Cardiac muscle cell (in vitro differentiated cells and primary cell): ENCODE measurements around the gene CARMIL1. TPM values are rescaled to one million over a fixed set of nuclear protein-coding genes. Genes with fewer than 3 reads are reported as not detected.

Experiments
- DNase-seq, 2 donors: peaks; one replicate each; pipeline versions ENCODE4 v3.0.0 to v3.0.0-alpha.2; 2010 to 2017; ENCODE audit warnings: low read depth in 1 of 2, low spot score in 1 of 2
- H3K27ac ChIP-seq: fragments of 200-600 bp; sonication (generic); 2 replicates; pipeline ENCODE4 v1.5.1; 2016
- H3K27me3 ChIP-seq: fragments of 200-600 bp; sonication (generic); 2 replicates; pipeline ENCODE4 v1.6.0; 2016; ENCODE audit warnings: control low read depth
- H3K36me3 ChIP-seq: fragments of 200-600 bp; sonication (generic); 2 replicates; pipeline ENCODE4 v1.5.1; 2016; ENCODE audit warnings: control low read depth
- H3K4me1 ChIP-seq: fragments of 200-600 bp; sonication (generic); 2 replicates; pipeline ENCODE4 v1.8.1; 2017; ENCODE audit warnings: low read depth, mild to moderate bottlenecking, mixed run types
- H3K4me3 ChIP-seq: fragments of 200-600 bp; sonication (generic); 2 replicates; pipeline ENCODE4 v1.5.1; 2016; ENCODE audit warnings: mild to moderate bottlenecking
- H3K9me3 ChIP-seq: fragments of 200-600 bp; sonication (generic); 2 replicates; pipeline ENCODE4 v1.5.1; 2017; ENCODE audit warnings: low read depth, mild to moderate bottlenecking, control low read depth
- polyA plus RNA-seq: library from polyadenylated mRNA; unstranded; fragments of >200 nt; fragmentation: Nextera tagmentation; extraction: Ambion mirVana; gene quantifications from 2 replicates; pipeline ENCODE4 v1.2.1, GENCODE V29; 2016
- total RNA-seq: library from RNA; depleted of rRNA; stranded (reverse); fragments of >200 nt; gene quantifications from 2 replicates; pipeline ENCODE4 v1.2.3, GENCODE V29; 2016
- TF ChIP-seq, protein P1 (sequence below): IDR thresholded peaks from 2 replicates; pipeline ENCODE4 v1.5.1; 2012; ENCODE audit warnings: low read depth, mild to moderate bottlenecking, low read length

Gene CARMIL1
- total and polyA plus RNA-seq, 2 experiments from 2014 or later, result 15.7 to 63.6 TPM

DNA sequence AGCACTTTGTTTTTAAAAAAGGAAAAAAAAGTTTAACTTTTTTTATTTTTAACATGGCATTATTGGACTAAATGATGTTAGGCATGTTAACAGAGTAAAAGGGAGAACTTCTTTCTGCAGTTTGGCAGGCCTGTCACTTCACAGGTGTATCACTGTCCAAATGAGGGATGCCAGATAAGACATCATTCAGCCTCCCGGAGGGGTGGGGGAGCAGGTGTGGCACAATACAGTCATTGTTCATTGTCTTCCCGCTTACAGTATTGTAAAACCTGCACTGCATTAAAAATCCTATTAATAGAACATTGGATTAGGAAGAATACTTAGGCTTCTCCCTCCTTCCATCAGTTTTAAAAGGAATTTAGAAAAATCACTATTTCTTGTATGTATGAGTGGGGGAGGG is 80.7 kb downstream of the CARMIL1 start:
- Histone ChIP-seq H3K27me3 (no peaks in the 10 kb centered on the region), H3K36me3 (no peaks in the 10 kb centered on the region), H3K9me3 (no peaks in the 10 kb centered on the region), H3K4me3 (no peak overlapping the region), H3K4me1 (peaks cover 36% of the 10 kb centered on the region), H3K27ac (peak overlapping the region; percentile 85)
- no peak for DNase-seq
- TF ChIP-seq, protein P1, sequence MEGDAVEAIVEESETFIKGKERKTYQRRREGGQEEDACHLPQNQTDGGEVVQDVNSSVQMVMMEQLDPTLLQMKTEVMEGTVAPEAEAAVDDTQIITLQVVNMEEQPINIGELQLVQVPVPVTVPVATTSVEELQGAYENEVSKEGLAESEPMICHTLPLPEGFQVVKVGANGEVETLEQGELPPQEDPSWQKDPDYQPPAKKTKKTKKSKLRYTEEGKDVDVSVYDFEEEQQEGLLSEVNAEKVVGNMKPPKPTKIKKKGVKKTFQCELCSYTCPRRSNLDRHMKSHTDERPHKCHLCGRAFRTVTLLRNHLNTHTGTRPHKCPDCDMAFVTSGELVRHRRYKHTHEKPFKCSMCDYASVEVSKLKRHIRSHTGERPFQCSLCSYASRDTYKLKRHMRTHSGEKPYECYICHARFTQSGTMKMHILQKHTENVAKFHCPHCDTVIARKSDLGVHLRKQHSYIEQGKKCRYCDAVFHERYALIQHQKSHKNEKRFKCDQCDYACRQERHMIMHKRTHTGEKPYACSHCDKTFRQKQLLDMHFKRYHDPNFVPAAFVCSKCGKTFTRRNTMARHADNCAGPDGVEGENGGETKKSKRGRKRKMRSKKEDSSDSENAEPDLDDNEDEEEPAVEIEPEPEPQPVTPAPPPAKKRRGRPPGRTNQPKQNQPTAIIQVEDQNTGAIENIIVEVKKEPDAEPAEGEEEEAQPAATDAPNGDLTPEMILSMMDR, result no peak

- H3K4me3 ChIP-seq, result no peak overlapping the region
- TF ChIP-seq, protein P1, result no peak
- peaks cover 36% of the 10 kb centered on the region for H3K4me1 ChIP-seq
- DNase-seq, result peak in 1 of 2 donors; percentile 75
- no peaks in the 10 kb centered on the region for H3K27me3 ChIP-seq
- H3K9me3 ChIP-seq, result no peaks in the 10 kb centered on the region
- H3K36me3 ChIP-seq, result no peaks in the 10 kb centered on the region
- H3K27ac ChIP-seq, result no peak overlapping the region
Measured at GRCh38 chr6:25360621-25361020, 81.4 kb downstream of the CARMIL1 start.

DNA sequence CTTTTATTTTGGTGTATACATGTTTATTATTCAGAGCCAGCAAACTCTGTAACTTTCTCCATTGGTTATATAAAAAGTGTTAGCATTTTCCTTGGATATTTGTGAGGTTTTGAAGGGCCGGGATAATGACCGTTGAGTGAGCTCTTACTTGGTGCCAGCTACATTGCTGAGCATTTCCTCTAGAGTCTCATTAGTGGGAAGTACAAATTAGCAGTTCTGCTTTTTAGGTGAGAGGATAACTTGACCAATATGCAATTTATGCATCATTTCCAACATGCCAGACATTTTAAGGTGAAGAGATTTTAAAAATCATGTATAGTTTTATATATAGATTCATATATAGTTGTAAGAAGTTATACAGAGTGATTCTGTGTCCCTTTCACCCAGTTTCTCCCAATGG is 84.3 kb downstream of the CARMIL1 start:
- no peaks in the 10 kb centered on the region for H3K36me3 ChIP-seq
- TF ChIP-seq, protein P1, result no peak
- H3K4me1 ChIP-seq, result peaks cover 45% of the 10 kb centered on the region
- no peaks in the 10 kb centered on the region for H3K27me3 ChIP-seq
- H3K27ac ChIP-seq, result no peak overlapping the region
- H3K4me3 ChIP-seq, result no peak overlapping the region
- H3K9me3 ChIP-seq, result no peaks in the 10 kb centered on the region
- DNase-seq, result peak in 1 of 2 donors; percentile 12

DNA sequence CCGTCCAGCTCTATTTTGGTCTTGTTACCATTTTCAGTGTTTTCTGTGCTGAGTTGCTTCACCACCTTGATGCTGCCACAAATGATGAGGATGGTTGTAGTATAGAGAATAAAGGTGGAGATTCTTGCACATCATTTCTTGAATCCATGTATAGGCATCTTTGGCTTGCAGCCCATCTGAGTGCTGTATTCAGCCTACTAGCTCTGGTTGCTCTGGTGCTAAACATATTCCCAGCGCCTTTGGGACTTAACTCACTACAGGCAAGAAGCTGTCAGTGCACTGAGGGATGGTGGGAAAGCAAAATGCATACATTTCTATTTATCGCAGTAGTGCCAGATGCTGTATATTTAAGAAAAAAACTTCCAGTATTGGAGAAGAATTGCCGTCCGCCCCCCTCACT is 86.0 kb downstream of the CARMIL1 start:
- TF ChIP-seq, protein P1, result no peak
- no peak for DNase-seq
- Histone ChIP-seq H3K9me3 (no peaks in the 10 kb centered on the region), H3K4me1 (peaks cover 35% of the 10 kb centered on the region), H3K4me3 (no peak overlapping the region), H3K36me3 (no peaks in the 10 kb centered on the region), H3K27me3 (no peaks in the 10 kb centered on the region), H3K27ac (no peak overlapping the region)

GRCh38 chr6:25366903-25367545 is 87.8 kb downstream of the CARMIL1 start:
- no peak overlapping the region for H3K27ac ChIP-seq
- TF ChIP-seq, protein P1, result no peak
- peaks cover 20% of the 10 kb centered on the region for H3K4me1 ChIP-seq
- no peaks in the 10 kb centered on the region for H3K27me3 ChIP-seq
- no peak for DNase-seq
- H3K36me3 ChIP-seq, result no peaks in the 10 kb centered on the region
- H3K4me3 ChIP-seq, result no peak overlapping the region
- H3K9me3 ChIP-seq, result no peaks in the 10 kb centered on the region
